Endothelial cell (in vitro differentiated cells): Measurements from ENCODE around the gene ZNF835. TPM values are rescaled to one million over a fixed set of nuclear protein-coding genes. Genes with fewer than 3 reads are reported as not detected.

Source experiments
- DNase-seq: peaks from one replicate; pipeline ENCODE4 v3.0.0; 2021; ENCODE audit warnings: low spot score
- H3K27ac Mint-ChIP-seq: one replicate; pipeline ENCODE4 v1.8.0; 2021; ENCODE audit warnings: mixed read lengths, inconsistent platforms; ENCODE audit not compliant: unreplicated experiment
- H3K27me3 Mint-ChIP-seq: one replicate; pipeline ENCODE4 v1.8.0; 2021; ENCODE audit warnings: mild to moderate bottlenecking, moderate library complexity, mixed read lengths, inconsistent platforms; ENCODE audit not compliant: unreplicated experiment
- H3K36me3 Mint-ChIP-seq: one replicate; pipeline ENCODE4 v1.8.0; 2021; ENCODE audit warnings: mild to moderate bottlenecking, low read depth, mixed read lengths, inconsistent platforms; ENCODE audit not compliant: unreplicated experiment
- H3K4me1 Mint-ChIP-seq: one replicate; pipeline ENCODE4 v1.8.0; 2021; ENCODE audit warnings: mild to moderate bottlenecking, mixed read lengths, inconsistent platforms; ENCODE audit not compliant: unreplicated experiment
- H3K4me3 Mint-ChIP-seq: one replicate; pipeline ENCODE4 v1.8.0; 2021; ENCODE audit warnings: mild to moderate bottlenecking, mixed read lengths, inconsistent platforms; ENCODE audit not compliant: unreplicated experiment
- H3K9me3 Mint-ChIP-seq: one replicate; pipeline ENCODE4 v1.8.0; 2021; ENCODE audit warnings: mixed read lengths, inconsistent platforms; ENCODE audit not compliant: unreplicated experiment
- total RNA-seq: library from RNA; stranded (reverse); fragmentation: NEBNext Ultra II Directional; extraction: Animal tissue kit (Norgen Biotek cat#: 25700); gene quantifications from one replicate; pipeline ENCODE4 v1.2.1, GENCODE V29; 2021; ENCODE audit not compliant: unreplicated experiment
- TF ChIP-seq, protein P1 (sequence below): fragments of 200-600 bp; sonication (generic); IDR thresholded peaks from one replicate; pipeline ENCODE4 v1.5.0; 2021; ENCODE audit warnings: antibody characterized with exemption; ENCODE audit not compliant: unreplicated experiment

Gene ZNF835
- total RNA-seq, 1 donor from 2014 or later = not detected

DNA sequence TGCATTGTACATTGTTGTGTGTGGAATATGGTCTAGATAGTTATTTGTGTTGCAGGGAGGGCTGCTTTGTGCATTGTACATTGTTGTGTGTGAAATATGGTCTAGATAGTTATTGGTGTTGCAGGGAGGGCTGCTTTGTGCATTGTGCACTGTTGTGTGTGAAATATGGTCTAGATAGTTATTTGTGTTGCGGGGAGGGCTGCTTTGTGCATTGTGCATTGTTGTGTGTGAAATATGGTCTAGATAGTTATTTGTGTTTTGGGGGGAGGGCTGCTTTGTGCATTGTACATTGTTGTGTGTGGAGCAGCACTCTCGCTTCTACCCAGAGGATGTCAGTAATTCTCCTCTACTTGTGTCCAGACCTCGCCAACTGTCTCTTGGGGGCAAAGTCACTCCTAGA is 36.3 kb upstream of the ZNF835 start:
- Mint-ChIP-seq H3K4me3 (no peak overlapping the region), H3K27ac (no peak overlapping the region), H3K9me3 (peaks cover 28% of the 10 kb centered on the region), H3K27me3 (peaks cover 6% of the 10 kb centered on the region), H3K36me3 (peaks cover 3% of the 10 kb centered on the region), H3K4me1 (no peaks in the 10 kb centered on the region)
- TF ChIP-seq, protein P1, sequence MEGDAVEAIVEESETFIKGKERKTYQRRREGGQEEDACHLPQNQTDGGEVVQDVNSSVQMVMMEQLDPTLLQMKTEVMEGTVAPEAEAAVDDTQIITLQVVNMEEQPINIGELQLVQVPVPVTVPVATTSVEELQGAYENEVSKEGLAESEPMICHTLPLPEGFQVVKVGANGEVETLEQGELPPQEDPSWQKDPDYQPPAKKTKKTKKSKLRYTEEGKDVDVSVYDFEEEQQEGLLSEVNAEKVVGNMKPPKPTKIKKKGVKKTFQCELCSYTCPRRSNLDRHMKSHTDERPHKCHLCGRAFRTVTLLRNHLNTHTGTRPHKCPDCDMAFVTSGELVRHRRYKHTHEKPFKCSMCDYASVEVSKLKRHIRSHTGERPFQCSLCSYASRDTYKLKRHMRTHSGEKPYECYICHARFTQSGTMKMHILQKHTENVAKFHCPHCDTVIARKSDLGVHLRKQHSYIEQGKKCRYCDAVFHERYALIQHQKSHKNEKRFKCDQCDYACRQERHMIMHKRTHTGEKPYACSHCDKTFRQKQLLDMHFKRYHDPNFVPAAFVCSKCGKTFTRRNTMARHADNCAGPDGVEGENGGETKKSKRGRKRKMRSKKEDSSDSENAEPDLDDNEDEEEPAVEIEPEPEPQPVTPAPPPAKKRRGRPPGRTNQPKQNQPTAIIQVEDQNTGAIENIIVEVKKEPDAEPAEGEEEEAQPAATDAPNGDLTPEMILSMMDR = no peak
- DNase-seq = no peak

DNA sequence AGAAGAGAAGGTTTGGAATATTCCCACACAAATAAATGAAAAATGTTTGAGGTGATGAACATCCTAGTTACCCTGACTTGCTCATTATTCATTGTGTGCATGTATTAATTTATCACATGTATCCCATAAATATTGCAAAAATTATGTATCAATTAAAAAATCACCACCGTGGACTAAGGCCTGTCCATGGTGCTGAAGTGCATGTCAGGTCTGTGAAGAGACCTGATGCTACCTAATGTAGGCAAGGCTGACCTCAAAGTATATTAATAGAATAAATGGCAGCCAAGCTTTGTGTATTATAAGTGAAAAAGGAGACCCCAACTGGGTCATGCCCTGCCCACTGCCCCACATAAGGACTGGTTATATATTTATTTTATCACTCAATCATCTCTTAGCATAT is 34.4 kb upstream of the ZNF835 start:
- H3K27ac Mint-ChIP-seq = no peak overlapping the region
- H3K9me3 Mint-ChIP-seq = peaks cover 23% of the 10 kb centered on the region

GRCh38 chr19:56701895-56702294 is 30.3 kb upstream of the ZNF835 start:
- H3K27me3 Mint-ChIP-seq = peaks cover 1% of the 10 kb centered on the region
- H3K27ac Mint-ChIP-seq = no peak overlapping the region
- peaks cover 9% of the 10 kb centered on the region for H3K36me3 Mint-ChIP-seq
- no peaks in the 10 kb centered on the region for H3K4me1 Mint-ChIP-seq
- peaks cover 23% of the 10 kb centered on the region for H3K9me3 Mint-ChIP-seq
- no peak overlapping the region for H3K4me3 Mint-ChIP-seq
- TF ChIP-seq, protein P1 = no peak
- DNase-seq = no peak

More for the DNA sequence above, 34.4 kb upstream of the ZNF835 start:
- no peak overlapping the region for H3K4me3 Mint-ChIP-seq
- TF ChIP-seq, protein P1 = no peak
- peaks cover 3% of the 10 kb centered on the region for H3K27me3 Mint-ChIP-seq
- H3K4me1 Mint-ChIP-seq = no peaks in the 10 kb centered on the region
- DNase-seq = no peak
- H3K36me3 Mint-ChIP-seq = peaks cover 7% of the 10 kb centered on the region

- peaks cover 11% of the 10 kb centered on the region for H3K36me3 Mint-ChIP-seq
- H3K27ac Mint-ChIP-seq = no peak overlapping the region
- H3K9me3 Mint-ChIP-seq = peaks cover 26% of the 10 kb centered on the region
- TF ChIP-seq, protein P1 = no peak
- H3K4me3 Mint-ChIP-seq = no peak overlapping the region
- H3K27me3 Mint-ChIP-seq = no peaks in the 10 kb centered on the region
- no peaks in the 10 kb centered on the region for H3K4me1 Mint-ChIP-seq
- no peak for DNase-seq
These were observed 28.0 kb upstream of the ZNF835 start for GRCh38 chr19:56699552-56699951.

DNA sequence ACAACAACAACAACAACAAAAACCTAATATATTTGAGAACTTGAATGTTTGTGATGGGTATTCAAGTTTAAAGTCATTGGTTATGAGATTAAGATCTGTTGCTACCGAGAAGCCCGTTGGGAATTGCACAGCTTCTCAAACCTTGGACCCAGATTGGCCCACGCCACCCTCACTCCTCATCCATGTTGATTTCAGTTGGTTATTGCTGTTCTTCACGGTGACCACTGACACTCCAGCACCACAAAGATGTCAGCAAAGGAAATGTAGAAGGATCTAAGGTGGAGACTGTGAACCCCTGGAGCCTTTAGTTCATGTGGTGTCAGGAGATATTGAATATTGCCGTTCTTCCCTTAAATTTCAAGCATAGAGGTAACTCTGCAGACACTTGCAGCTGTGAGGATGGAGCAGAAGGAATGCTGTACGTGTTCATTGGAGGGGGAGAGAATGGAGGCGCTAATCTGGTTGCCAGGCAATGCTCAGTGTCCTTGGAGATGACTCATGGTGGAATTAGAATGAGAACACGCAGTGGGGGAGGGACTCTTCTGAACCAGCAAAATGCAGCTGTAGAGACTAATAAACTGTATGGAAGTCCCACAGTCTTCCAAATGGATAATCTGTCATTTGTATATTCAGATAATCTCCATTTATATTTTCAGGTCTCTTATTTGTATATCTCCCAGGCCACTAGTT is 20.8 kb upstream of the ZNF835 start:
- Mint-ChIP-seq H3K4me3 (no peak overlapping the region), H3K4me1 (no peaks in the 10 kb centered on the region), H3K27ac (no peak overlapping the region), H3K9me3 (peaks cover 42% of the 10 kb centered on the region), H3K36me3 (peaks cover 6% of the 10 kb centered on the region), H3K27me3 (peaks cover 4% of the 10 kb centered on the region)
- no peak for DNase-seq
- TF ChIP-seq, protein P1 = no peak
